ENCODE results near the gene CABS1. TPM values are rescaled to one million over a fixed set of nuclear protein-coding genes. Genes with fewer than 3 reads are reported as not detected.

Gene CABS1
- total and polyA plus RNA-seq, 2 of the 8 experiments (the other 6 are each of a cell fraction or from before 2014, with no cell fraction given), result 0.03 TPM; not detected in 1

DNA sequence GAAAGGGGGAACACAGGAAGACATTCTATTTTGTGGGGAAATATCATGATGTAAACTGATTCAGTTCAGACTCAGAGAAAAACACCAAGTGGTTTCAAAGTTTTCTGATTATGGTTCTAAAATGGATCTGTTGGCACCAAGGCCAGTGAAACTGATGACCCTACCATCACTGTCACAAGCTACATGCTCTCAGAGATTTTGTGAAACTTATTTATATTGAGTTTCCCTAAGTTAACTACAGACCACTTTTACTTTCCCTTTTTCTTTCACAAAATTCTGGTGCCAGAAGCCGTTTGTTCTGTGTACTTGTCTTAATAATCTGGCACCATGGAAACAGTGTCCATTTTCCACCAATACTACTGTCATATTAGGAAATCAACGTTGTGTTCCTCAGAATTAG lies 43.4 kb upstream of the CABS1 start:
- Histone ChIP-seq H2BK120ac (replicated peaks; ENCODE audit: low read depth, low read length) (no peak overlapping the region), H4K20me1 (replicated peaks in 1 of 2; ENCODE audit: control insufficient read depth in 1 of 2, insufficient read depth in 2 of 2, low read length in 2 of 2) (no peaks in the 10 kb centered on the region), H3K18ac (ENCODE audit: extremely low read depth, low read length) (no peak overlapping the region), H3K56ac (replicated peaks; ENCODE audit: insufficient read length, low read depth, low read length) (no peak overlapping the region), H3K4me3 (ENCODE audit: extremely low read depth in 1 of 4, insufficient read depth in 2 of 4, low read depth in 3 of 4, low read length in 4 of 4) (no peak overlapping the region), H3K27ac (ENCODE audit: low read depth, low read length) (no peak overlapping the region), H2BK5ac (ENCODE audit: low read depth, low read length) (no peak overlapping the region), H4K91ac (replicated peaks; ENCODE audit: insufficient read length, low read length) (no peak overlapping the region), H3K27me3 (replicated peaks in 1 of 4; ENCODE audit: control insufficient read depth in 3 of 4, extremely low read depth in 1 of 4, insufficient read depth in 3 of 4, low read length in 3 of 4) (no peaks in the 10 kb centered on the region), H3K14ac (ENCODE audit: insufficient read length) (no peak overlapping the region), H3K36me3 (ENCODE audit: control insufficient read depth in 2 of 4, insufficient read depth in 4 of 4, low read length in 3 of 4) (no peaks in the 10 kb centered on the region), H3K23ac (ENCODE audit: insufficient read length) (no peak overlapping the region), H3K9ac (replicated peaks in 1 of 4; ENCODE audit: extremely low read depth in 1 of 4, low read depth in 3 of 4, low read length in 3 of 4) (no peak overlapping the region), H3K4me1 (replicated peaks in 1 of 4; ENCODE audit: control insufficient read depth in 3 of 4, insufficient read depth in 4 of 4, low read length in 3 of 4) (no peaks in the 10 kb centered on the region), H3K23me2 (ENCODE audit: low read depth, low read length) (no peaks in the 10 kb centered on the region), H4K8ac (ENCODE audit: extremely low read depth, insufficient read depth, low read length) (no peak overlapping the region), H3K79me1 (ENCODE audit: low read depth, low read length) (no peaks in the 10 kb centered on the region), H2BK20ac (ENCODE audit: low read length) (no peak overlapping the region), H3K4me2 (ENCODE audit: insufficient read depth in 1 of 2, low read depth in 2 of 2, low read length in 2 of 2) (no peak overlapping the region), H2BK12ac (ENCODE audit: low read depth, low read length) (no peak overlapping the region), H3K4ac (replicated peaks; ENCODE audit: insufficient read length, low read depth, low read length) (no peak overlapping the region), H3K9me3 (ENCODE audit: insufficient read depth in 2 of 2, low read depth in 1 of 2, low read length in 1 of 2) (no peaks in the 10 kb centered on the region), H2BK15ac (ENCODE audit: low read length) (no peak overlapping the region), H4K5ac (ENCODE audit: insufficient read length, low read depth, low read length) (no peak overlapping the region), H2AK5ac (ENCODE audit: low read depth, low read length) (no peak overlapping the region), H2AFZ (ENCODE audit: low read length) (no peak overlapping the region), H3K79me2 (ENCODE audit: control insufficient read depth in 1 of 2, insufficient read depth in 2 of 2, low read length in 2 of 2) (no peaks in the 10 kb centered on the region)
- CTCF ChIA-PET (ENCODE audit: partially characterized antibody), result no interaction called here
- TF ChIP-seq, protein P1, sequence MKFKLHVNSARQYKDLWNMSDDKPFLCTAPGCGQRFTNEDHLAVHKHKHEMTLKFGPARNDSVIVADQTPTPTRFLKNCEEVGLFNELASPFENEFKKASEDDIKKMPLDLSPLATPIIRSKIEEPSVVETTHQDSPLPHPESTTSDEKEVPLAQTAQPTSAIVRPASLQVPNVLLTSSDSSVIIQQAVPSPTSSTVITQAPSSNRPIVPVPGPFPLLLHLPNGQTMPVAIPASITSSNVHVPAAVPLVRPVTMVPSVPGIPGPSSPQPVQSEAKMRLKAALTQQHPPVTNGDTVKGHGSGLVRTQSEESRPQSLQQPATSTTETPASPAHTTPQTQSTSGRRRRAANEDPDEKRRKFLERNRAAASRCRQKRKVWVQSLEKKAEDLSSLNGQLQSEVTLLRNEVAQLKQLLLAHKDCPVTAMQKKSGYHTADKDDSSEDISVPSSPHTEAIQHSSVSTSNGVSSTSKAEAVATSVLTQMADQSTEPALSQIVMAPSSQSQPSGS (IDR thresholded peaks at IDR 0.05; ENCODE audit: low read length), result no peak
- no peak for TF ChIP-seq CBX5 (IDR thresholded peaks at IDR 0.05; ENCODE audit: low read depth, low read length)
- TF ChIP-seq ASH2L (IDR thresholded peaks at IDR 0.05; ENCODE audit: low read length), result no peak
- TF ChIP-seq CEBPB (IDR thresholded peaks at IDR 0.05; ENCODE audit: low read depth, low read length), result no peak
- TF ChIP-seq FOSL1 (IDR thresholded peaks at IDR 0.05; ENCODE audit: insufficient read depth, low read depth, low read length), result no peak
- no peak for TF ChIP-seq BACH1 (IDR thresholded peaks at IDR 0.05; ENCODE audit: low read length)
- no peak for TF ChIP-seq RFX5 (IDR thresholded peaks at IDR 0.05; ENCODE audit: borderline replicate concordance, low read depth, low read length)
- TF ChIP-seq SRF (IDR thresholded peaks at IDR 0.05; ENCODE audit: low read depth, low read length), result no peak
- POLR2A ChIA-PET (ENCODE audit: partially characterized antibody), result no interaction called here
- DNase-seq (ENCODE audit: low read depth in 1 of 2, low spot score in 2 of 2), result no peak
- no peak for FAIRE-seq
- WGBS, 2 experiments (ENCODE audit: extremely low coverage in 1 of 2, insufficient coverage in 1 of 2, insufficient read length in 1 of 2, insufficient replicate concordance in 2 of 2, low coverage in 1 of 2, low lambda C conversion rate in 2 of 2, missing lambda C conversion rate in 1 of 2), result 88% methylated on average over 2 of the region's 2 CpGs; no CpG with 5 or more reads in 1 of the 2 experiments
